ENCODE data around the gene CCSER2.
"Not testable (repeated sequence)": the region's sequence is repeated elsewhere in the genome, so short reads cannot be mapped to it uniquely, and the experiment has no call there.

The CCSER2 gene

DNA sequence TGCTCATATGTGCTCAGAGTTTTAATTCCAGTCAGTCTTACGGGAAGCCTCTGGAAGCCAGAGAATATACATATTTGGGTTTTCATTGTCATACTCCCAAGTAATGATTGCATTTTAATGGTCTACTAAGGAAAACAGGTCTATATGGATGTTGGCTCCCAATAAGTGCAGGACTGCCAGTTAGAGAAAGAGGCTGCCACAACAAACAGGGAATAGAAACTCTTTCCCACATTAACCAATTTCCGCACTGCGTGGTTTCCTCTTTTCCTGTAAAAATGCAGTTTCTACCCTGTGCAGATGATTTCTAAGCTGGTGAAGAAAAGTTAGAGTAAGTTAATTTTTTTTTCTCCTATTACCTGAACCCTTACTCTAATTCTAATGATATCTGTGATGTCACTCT, 78.2 kb downstream of the CCSER2 start:
- H3K4me3 ChIP-seq (ENCODE audit: low read depth, low read length), result no peak overlapping the region
- TF ChIP-seq, protein P1, sequence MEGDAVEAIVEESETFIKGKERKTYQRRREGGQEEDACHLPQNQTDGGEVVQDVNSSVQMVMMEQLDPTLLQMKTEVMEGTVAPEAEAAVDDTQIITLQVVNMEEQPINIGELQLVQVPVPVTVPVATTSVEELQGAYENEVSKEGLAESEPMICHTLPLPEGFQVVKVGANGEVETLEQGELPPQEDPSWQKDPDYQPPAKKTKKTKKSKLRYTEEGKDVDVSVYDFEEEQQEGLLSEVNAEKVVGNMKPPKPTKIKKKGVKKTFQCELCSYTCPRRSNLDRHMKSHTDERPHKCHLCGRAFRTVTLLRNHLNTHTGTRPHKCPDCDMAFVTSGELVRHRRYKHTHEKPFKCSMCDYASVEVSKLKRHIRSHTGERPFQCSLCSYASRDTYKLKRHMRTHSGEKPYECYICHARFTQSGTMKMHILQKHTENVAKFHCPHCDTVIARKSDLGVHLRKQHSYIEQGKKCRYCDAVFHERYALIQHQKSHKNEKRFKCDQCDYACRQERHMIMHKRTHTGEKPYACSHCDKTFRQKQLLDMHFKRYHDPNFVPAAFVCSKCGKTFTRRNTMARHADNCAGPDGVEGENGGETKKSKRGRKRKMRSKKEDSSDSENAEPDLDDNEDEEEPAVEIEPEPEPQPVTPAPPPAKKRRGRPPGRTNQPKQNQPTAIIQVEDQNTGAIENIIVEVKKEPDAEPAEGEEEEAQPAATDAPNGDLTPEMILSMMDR (IDR thresholded peaks at IDR 0.05; ENCODE audit: low read depth, low read length, missing control alignments), result no peak
- no peak for DNase-seq (ENCODE audit: low read depth)
- in situ Hi-C loops (cut with HindIII; ENCODE audit: low sequenced_read_pairs), result no loop called here

DNA sequence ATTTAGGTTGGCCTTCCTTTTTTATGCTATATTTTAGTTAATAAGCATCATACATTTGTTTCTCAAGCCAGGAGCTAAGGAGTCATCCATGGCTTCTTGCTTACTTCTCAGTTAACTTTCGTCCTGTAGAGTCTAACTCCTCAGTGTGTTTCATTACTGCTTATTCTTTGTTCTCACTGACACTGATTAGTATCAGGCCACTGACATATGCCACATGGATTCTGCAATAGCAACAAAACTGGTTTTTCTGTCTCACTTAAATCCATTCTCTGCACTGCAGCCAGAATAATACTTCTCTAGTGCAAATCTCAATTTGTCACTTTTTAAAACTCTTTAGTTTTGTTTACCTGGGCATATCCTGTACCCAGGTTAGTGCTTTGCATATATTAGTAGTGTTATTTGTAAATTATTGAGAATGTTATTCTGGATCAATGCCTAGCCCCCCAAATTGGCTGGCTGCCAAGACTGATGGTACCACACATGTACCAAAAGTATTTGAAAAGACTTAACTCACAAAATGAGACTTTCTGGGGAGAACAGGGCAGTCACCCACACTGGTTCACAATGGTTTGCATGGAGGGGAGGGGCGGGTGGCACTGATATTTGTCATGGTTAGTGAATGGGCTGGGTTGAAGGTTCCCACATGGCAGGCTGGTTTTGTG, 79.1 kb downstream of the CCSER2 start:
- no peak overlapping the region for H3K4me3 ChIP-seq (ENCODE audit: low read depth, low read length)
- no peak for DNase-seq (ENCODE audit: low read depth)
- in situ Hi-C loops (cut with HindIII; ENCODE audit: low sequenced_read_pairs), result no loop called here
- TF ChIP-seq, protein P1 (IDR thresholded peaks at IDR 0.05; ENCODE audit: low read depth, low read length, missing control alignments), result no peak

DNA sequence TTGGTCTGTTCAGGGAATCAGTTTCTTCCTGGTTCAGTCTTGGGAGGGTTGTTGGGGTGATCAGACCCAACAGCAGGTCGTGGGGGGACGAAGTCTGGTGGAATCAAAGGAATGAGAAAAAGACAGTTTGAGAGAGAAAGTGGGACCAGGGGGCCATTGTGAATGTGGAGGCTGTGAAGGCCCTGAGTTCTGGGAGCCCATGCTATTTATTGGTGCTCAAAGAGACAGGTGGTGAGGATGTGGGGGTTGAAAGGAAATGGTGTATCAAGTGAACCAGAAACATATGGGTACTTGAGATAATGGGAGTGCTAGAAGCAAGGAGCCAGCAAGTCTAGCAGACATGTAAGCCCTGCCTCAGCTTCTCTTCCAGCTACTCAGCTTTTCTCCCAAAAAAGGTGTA, 84.1 kb downstream of the CCSER2 start:
- H3K4me3 ChIP-seq (ENCODE audit: low read depth, low read length), result no peak overlapping the region
- in situ Hi-C loops (cut with HindIII; ENCODE audit: low sequenced_read_pairs), result no loop called here
- TF ChIP-seq, protein P1 (IDR thresholded peaks at IDR 0.05; ENCODE audit: low read depth, low read length, missing control alignments), result no peak
- DNase-seq (ENCODE audit: low read depth), result no peak

DNA sequence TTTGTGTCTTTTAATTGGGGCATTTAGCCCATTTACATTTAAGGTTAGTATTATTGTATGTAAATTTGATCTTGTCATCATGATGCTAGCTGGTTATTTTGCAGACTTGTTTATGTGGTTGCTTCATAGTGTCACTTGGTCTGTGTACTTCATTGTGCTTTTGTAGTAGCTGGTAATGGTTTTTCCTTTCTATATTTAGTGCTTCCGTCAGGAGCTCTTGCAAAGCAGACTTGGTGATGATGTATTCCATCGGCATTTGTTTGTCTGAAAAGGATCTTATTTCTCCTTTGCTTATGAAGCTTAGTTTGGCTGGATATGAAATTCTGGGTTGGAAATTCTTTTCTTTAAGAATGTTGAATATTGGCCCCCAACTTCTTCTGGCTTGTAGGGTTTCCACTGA, 85.7 kb downstream of the CCSER2 start:
- H3K4me3 ChIP-seq (ENCODE audit: low read depth, low read length); DNase-seq (ENCODE audit: low read depth); in situ Hi-C loops (cut with HindIII; ENCODE audit: low sequenced_read_pairs): not testable (repeated sequence)

DNA sequence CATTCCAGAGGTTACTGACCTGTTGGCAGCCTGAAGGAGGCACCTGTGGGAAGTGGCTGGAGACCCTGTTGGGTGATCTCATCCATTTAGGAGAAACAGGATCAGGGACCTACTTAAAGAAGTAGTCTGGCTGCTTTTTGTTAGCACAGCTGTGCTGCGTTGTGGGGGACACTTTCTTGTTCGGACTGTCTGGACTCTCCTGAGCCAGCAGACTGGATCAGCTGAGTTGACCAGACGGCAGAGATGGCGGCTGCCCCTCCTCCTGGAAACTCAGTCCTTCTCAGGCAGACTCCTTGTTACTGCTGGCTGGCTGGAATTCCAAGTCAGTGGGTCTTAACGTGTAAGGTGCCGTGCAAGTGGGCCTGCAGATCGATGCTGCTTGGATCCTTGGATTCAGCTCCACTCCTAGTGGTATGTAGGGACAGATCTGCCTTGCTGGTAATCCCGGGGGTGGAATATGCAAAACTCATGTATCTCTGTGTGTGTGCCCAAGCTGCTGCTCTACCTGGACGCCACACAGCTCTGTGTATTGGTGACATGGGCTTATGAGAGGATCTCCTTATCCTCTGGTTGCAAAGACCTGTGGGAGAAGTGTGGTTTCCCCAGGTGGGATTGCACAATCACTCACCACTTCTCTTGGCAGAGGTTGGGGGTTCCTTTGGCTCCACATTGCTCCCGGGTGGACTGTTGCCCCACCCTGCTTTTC, 87.3 kb downstream of the CCSER2 start:
- TF ChIP-seq, protein P1 (IDR thresholded peaks at IDR 0.05; ENCODE audit: low read depth, low read length, missing control alignments), result no peak
- no peak overlapping the region for H3K4me3 ChIP-seq (ENCODE audit: low read depth, low read length)
- DNase-seq (ENCODE audit: low read depth), result peak; percentile 40
- in situ Hi-C loops (cut with HindIII; ENCODE audit: low sequenced_read_pairs), result no loop called here

DNA sequence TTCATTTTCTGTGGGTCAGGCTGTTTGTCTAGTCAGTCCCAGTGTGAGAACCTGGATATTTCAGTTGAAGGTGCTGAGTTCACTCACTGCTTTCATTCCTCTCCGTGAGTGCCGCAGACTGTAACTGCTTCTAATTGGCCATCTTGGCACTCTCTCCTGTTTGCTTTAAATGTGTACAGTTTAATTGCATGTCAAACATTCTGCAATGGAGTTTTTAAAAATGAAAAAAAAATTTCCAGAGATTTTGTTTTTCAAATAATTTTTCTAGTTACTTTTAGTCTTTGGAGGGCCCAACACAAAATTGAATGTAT, 87.8 kb downstream of the CCSER2 start:
- H3K4me3 ChIP-seq (ENCODE audit: low read depth, low read length), result no peak overlapping the region
- in situ Hi-C loops (cut with HindIII; ENCODE audit: low sequenced_read_pairs), result no loop called here
- DNase-seq (ENCODE audit: low read depth), result no peak
- TF ChIP-seq, protein P1 (IDR thresholded peaks at IDR 0.05; ENCODE audit: low read depth, low read length, missing control alignments), result no peak

DNA sequence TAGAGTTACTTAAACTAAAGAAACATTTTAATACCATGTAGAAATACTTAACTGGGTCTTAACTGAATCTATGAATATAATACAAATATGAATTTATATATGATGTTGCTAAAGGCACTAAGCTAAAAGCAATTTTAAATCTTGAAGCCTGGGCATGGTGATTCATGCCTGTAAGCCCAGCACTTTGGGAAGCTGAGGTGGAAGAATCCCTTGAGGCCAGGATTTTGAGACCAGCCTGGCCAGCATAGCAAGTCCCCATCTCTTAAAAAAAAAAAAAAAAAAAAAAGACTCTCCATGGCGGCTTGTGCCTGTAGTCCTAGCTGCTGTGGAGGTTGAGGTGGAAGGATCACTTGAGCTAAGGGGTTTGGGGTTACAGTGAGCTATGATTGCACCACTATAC, 95.3 kb downstream of the CCSER2 start:
- no peak for DNase-seq (ENCODE audit: low read depth)
- TF ChIP-seq, protein P1 (IDR thresholded peaks at IDR 0.05; ENCODE audit: low read depth, low read length, missing control alignments), result no peak
- no peak overlapping the region for H3K4me3 ChIP-seq (ENCODE audit: low read depth, low read length)
- in situ Hi-C loops (cut with HindIII; ENCODE audit: low sequenced_read_pairs), result no loop called here

Data from astrocyte of the cerebellum (primary cell).